HG03045 (cell line): ENCODE measurements around the gene CCDC124.

Experiments used
- ATAC-seq: cut with Tn5 transposase; IDR thresholded peaks from one replicate; pipeline ENCODE4 v1.9.1; 2021; ENCODE audit warnings: mild to moderate bottlenecking, moderate library complexity; ENCODE audit not compliant: unreplicated experiment

CCDC124 gene

GRCh38 chr19:17951990-17952976 is 19.5 kb downstream of the CCDC124 start:
- no peak for ATAC-seq

DNA sequence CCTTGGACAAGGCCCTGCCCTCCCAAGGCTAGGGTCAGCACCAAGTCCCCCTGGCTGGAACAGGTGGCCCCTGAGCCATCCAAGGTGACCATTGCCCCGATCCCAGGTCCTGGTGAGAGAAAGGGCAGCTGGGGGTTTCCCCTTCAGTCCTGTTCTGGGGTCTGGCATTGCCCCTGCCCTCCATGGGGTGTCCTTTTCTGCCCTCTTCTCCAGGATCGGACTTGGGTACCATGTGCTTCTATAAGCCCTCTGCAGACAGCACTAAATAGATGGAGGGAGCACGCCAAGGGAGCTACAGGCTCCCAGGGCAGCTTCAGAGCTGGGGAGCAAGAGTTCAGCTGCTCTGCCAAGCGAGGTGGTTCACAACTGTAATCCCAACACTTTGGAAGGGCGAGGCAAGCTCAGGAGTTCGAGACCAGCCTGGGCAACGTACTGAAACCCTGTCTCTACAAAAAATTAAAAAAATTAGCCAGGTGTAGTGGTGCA is 20.5 kb downstream of the CCDC124 start:
- ATAC-seq: no peak

DNA sequence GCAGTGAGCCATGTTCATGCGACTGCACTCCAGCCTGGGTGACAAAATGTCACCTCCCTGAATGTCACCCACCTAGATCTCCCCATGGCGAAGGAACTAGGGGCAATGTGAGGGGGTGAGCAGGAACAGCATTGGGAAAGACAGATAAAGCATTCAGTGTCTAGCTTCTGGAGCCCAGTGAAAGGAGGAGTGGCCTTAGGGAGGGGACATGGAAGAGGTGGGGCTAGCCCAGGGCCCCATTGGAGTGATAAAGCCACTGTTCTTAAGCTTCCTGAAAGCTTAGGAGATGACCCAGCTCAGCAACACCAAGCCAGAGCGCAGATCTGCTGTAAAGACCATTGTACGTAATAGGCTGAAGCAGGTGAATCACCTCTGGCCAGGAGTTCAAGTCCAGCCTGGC is 21.1 kb downstream of the CCDC124 start:
- no peak for ATAC-seq

DNA sequence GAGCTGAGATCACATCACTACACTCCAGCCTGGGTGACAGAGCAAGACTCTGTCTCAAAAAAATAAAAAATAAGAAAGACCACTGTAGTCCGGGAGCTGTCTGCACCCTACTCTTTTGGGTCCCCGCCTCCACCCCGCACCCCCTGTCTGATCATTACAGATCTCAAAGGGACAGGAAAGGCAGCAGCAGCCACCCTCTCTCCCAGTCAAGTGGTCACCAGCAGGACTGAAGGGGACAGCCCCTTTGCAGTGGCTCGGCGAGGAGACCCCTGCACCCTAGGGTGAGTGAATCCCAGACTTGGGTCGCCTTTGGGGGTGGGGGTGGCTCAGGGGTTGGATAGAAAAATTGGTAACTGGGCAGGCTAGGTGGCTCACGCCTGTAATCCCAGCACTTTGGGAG is 21.6 kb downstream of the CCDC124 start:
- ATAC-seq: no peak

DNA sequence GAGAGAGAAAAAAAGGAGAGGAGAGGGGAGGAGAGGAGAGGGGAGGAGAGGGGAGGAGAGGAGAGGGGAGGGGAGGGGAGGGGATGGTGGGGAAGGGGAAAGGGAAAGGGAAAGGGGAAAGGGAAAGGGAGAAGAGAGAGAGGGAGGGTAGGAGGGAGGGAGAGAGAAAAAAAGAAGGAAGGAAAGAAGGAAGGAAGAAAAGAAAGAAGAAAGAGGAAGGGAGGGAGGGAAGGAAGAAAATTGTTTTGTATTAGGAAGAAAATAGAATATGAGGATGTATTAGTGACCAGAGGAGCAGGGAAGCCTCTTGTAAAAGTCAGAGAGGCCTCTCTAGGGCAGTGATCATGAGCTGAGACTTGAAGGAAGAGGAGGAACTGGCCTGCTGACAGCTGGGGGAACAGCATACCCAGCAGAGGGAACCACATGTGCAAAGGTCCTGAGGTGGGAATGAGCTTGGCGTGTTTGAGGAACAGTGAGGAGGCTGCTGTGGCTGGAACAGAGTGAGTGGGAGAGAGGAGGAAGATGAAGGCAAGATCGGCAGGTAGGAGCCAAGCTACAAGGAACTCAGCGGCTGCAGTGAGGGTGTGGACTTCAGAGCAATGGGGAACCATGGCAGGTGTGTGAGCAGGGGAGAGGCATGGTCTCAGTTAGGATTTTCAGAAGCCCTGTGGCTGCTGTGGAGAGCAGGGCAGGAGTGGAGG is 24.5 kb downstream of the CCDC124 start:
- ATAC-seq: no peak

DNA sequence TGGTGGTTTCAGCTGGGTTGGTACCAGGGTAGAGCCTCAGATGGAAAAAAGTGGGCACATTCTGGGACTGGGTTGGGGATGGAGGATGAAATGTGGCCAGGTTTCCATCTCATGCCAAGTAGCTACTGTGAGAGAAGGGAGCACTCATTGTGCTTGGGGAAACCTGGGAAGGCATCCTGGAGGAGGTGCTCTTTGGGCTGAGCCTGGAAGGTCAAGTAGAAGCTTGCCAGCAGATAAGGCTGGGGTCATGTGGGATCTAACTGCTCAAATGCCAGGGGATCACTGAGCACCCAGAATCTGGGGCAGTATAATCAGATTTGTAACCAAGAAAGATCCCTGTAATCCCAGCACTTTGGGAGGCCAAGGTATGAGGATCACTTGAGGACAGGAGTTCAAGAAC is 25.1 kb downstream of the CCDC124 start:
- ATAC-seq: no peak

- ATAC-seq: no peak
These were observed 31.3 kb downstream of the CCDC124 start for GRCh38 chr19:17963936-17964691.

- no peak for ATAC-seq
These were observed 32.7 kb downstream of the CCDC124 start for GRCh38 chr19:17965370-17966128.

DNA sequence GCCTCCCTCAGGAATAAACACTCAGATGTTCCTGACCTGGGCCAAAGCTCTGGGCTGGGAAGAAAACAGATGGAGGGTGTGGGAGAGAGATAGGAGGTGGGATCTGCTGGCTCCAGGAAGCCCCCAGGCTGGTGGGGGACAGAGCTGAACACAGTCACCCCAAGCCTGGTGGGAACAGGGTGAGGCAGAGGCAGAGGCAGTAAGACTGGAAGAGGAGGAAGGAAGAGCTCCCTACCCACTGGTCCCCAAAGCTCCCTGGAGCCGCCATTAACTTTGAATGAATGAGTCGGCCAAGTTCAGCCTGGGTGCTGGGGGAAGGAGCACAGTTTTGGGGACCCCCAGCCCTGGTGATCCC is 33.3 kb downstream of the CCDC124 start:
- ATAC-seq: no peak

DNA sequence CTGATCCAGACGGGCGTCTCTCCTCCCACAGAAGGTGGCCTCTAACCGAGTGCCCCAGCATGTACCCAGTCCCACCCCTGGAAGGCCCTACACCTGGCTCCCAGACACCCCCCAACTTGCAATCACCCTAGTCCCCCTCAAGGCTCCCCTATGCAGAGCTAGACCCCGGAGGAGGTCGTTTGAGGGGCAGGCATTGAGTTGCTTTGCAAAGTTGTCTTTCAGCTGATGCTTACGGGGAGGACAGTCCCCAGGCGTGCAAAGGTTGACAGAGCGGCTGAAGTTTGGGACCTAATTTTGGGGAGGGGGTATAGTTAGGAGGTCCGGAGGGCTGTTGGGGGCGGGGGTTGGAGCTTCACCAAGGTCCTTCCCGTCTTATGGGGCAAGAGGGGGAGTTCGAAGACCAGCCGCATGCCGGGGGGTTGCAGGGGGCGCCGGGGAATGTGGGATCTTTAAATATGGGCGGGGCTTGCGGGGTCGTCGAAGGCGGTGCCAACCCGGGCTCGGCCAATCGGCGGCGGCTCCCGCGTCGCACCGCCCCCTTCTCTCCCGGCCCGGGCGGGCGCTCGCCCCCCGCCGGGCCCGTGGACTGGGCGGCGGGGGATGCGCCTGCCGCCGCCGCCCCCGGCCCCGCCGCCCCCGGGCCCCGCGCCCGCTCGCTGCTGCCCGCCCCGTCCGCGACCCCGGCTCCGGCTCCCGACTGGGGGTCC is 33.9 kb downstream of the CCDC124 start, which contains the start of gene KCNN1:
TSS of gene KCNN1 (plus strand) at position 558 of the 707 bp plus-strand sequence. CDS start 6,782 bp downstream, outside the sequence.
- no peak for ATAC-seq

DNA sequence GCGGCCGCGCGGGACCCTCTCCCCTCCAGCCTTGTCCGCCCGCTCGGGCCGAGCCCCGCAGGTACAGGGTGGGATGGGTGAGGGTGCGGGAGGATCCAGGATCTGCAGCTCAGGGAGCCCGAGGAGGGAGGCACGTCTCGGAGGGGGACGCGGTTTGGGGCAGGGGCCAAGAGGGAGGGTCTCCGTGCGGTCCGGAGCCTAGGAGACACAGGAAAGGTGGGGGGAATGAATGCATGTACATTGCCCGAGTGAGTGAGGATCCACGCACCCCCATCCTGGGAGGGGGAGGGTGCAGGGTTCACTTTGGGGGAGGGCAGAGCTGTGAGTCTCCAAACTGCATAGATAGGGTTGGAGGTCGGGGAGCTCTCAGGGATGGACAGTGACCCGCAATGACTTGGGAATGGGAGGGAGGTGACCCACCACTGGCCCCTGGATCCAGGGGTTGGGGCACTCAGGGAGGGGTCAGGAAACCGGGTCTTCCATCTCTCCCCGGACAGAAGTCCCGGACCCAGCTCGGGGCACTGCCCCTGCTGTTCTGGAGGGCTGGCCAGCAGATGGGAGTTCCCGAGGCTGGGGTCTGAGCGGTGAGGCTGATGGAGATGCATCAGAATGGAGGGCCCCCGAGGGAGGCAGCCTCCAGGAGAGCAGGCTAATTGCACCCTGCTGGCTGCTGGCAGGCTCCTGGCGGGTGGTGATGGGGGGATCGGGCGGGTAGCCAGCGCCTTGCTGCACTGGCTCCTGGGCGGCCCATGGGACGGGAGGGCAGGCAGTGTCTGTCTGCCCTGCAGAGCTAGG is 34.6 kb downstream of the CCDC124 start:
- no peak for ATAC-seq

DNA sequence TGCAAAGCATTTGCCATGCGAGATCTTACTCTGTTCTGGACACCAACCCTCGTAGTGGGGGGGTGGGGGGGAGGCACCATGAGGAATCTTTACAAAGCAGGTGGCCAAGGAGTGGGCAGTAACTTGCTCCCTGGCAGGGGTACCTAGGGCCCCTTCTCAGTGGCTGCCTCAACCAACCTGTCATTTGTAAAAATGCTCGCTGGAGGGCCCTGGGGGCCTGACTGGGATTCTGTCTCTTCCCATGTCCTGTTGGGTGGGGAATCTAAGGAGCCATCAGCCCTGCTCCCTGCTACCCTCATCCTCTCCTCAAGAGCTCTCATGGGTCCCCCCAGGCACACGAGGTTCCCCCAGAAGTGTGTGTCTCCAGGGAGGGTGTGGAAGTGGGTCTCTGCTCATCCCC is 35.5 kb downstream of the CCDC124 start:
- ATAC-seq: no peak

DNA sequence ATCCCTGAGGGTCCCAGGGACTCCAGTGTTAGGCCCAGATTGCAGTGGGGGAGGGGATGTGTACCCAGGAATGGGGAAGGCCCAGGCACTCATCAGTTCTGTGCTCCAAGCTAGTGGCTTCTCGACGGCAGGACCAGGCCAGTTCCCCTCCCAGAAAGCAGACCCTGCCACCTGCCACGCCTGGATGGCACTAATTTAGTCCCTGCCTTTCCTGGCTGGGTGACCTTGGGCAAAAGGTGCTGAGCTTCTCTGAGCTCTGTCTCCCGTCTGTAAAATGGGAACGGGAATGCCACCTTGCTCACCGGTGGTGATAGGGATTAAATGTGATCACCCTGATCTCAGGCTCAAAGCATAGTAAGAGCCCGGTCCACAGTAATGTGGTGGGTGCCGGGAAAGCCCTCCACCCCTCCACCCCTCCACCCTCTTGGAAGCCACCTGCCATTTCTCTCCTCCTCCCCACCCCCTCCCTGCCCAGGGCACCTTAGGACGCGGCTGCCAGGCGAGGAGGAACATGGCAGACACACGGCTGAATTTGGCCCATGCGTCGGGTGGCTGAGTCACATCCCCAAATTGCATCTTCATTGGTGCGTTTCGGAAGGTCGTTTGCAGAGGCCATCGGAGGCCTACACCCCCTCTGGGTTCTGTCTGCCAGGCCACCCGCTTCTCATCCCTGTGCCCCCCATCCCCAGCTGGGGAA is 36.4 kb downstream of the CCDC124 start:
- ATAC-seq: no peak

- no peak for ATAC-seq
These were observed 39.4 kb downstream of the CCDC124 start for GRCh38 chr19:17972230-17972629.

- ATAC-seq: no peak
These were observed 40.9 kb downstream of the CCDC124 start for GRCh38 chr19:17973759-17974158.

DNA sequence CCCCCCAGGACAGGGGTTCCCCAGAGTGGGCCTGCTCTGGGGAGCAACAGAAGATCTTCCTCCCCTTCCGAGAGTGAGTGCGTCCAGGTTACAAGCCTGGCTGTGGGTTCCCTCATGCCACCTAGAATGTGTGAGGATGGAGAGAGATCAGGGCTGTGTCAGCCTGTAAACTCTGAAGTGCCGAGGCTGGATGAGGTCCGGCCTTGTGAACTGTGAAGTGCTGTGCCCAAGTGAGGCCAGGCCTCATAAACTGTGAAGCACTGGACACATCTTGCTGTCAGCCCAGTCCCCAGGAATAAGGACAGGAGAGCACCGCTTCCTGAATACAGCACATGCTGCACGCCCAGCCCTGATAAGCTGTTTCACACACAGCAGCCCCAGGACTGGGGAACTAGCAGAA is 41.7 kb downstream of the CCDC124 start:
- ATAC-seq: no peak

GRCh38 chr19:17975032-17975431 is 42.2 kb downstream of the CCDC124 start:
- no peak for ATAC-seq

GRCh38 chr19:17977021-17977420 is 44.2 kb downstream of the CCDC124 start:
- ATAC-seq: no peak
